HS-27A (cell line): ENCODE measurements around the gene LRCH3.

ENCODE experiments used
- DNase-seq: peaks from one replicate; pipeline ENCODE4 v3.0.0-alpha.2; 2012; ENCODE audit warnings: low read depth, missing footprints

The LRCH3 gene

GRCh38 chr3:197833930-197834715 is 43.1 kb downstream of the LRCH3 start:
- no peak for DNase-seq

- no peak for DNase-seq
Measured at GRCh38 chr3:197835509-197835908, 44.5 kb downstream of the LRCH3 start.

GRCh38 chr3:197836244-197836643 is 45.2 kb downstream of the LRCH3 start:
- no peak for DNase-seq

DNA sequence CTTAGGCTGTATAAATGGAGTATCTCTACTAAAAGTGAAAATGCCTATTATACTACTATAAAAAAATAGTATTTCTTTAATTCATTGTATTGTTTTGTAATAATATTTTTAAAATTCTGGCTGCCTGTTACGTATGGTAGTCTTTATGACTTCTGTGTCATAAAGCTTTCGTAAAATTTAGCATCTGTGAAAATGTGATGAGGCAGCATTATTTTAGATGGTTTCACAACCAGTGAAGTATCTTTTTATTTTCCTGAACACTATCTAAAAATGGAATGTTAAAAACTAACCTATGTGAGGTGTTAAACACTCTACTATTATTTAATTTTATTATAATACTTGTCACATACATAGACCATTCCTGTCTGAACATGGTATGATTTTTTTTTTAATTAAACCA is 46.2 kb downstream of the LRCH3 start:
- DNase-seq, result no peak

DNA sequence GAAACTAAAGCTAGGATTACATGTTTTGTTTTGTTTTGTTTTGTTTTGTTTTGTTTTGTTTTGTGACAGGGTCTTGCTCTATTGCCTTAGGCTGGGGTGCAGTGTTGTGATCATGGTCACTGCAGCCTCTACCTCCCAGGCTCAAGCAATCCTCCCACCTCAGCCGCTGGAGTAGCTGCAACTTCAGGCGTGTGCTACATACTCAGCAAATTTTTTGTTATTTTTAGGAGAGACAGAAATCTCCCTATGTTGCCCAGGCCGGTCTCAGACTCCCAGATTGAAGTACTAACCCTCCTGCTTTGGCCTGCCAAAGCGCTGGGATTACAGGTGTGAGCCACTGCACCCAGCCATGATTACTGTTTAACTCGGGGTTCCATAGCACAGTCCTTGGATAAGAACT is 50.7 kb downstream of the LRCH3 start:
- no peak for DNase-seq

- DNase-seq, result no peak
Measured at GRCh38 chr3:197846491-197846890, 55.4 kb downstream of the LRCH3 start.

DNA sequence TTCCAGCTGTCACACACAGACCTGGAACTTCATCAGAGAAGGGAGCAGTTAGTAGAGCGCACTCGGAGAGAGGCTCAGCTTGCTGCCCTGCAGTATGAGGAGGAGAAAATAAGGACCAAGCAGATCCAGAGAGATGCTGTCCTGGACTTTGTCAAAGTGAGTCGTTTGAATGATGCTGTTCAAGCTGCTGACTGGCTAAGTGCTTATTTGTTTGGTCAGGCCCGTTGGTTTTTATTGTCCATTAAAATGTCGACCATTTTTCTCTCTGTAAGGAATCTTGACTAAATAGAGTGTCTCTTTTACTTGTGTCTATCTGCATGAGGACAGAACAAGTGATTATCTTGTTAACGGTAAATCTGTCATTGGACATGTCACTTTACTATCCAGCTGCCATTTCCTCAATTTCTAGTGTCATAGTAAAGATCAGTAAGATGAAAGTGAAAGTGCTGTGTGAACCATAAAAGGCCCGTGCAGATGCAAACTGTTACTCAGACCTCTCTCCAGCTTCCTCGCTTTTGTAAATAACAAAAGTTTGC is 56.9 kb downstream of the LRCH3 start:
- no peak for DNase-seq

GRCh38 chr3:197854596-197855343 is 63.7 kb downstream of the LRCH3 start:
- DNase-seq, result peak; percentile 79

DNA sequence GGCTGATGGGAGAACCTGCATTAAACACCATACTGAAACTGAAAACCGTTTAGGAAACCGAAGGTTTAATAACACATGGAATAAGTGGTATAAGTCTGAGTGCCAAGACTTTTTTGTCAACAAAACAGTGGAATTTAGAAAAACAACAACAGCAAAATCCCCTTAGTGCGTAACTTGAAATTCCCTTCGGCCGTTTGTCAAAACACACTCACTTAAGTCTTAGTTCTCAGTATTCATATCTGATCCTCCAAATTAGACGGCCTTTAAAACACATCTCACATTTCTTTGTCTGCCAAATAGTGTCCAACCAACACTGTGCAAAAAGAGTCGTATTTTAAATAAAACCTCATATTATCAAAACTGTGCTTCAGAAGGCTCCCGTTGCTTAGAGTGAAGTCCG is 64.5 kb downstream of the LRCH3 start:
- DNase-seq, result no peak

GRCh38 chr3:197856199-197856816 is 65.3 kb downstream of the LRCH3 start:
- DNase-seq, result no peak

DNA sequence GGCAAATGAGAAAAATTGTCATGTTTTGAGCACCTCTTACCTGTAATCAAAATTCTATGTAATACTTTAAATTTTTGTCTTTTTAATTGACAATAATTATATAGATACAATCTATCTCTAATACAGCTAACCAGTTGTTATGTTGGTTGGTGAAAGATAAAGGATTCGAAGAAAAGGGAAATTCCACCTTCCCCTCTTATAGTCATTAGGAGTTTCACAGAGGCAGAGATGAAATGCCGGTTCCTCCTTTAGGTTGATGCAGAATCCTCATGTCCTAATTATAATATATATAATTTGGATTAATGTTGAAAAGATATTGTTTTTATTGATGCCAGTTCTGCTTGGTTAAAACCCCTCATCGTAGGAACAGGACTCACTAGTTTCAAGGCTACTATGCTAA is 67.1 kb downstream of the LRCH3 start:
- no peak for DNase-seq

DNA sequence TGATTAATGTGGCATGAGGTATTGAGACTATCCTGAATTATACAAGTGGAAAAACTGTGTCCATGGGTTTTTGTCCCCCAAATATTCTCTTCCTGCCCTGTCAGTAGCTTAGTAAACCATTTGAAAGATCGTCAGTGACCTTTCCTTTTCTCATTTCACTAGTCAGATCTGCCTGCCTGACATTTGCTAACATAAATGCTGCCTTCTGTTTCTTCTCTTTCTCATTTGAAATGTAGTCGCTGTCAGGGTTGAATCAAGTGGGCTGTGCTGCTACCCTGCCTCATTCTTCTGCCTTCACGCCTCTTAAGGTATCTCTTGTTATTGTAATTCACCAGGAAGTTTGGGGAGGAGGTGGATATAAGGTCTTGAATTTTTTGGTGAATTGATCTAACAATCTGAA is 67.5 kb downstream of the LRCH3 start:
- no peak for DNase-seq

DNA sequence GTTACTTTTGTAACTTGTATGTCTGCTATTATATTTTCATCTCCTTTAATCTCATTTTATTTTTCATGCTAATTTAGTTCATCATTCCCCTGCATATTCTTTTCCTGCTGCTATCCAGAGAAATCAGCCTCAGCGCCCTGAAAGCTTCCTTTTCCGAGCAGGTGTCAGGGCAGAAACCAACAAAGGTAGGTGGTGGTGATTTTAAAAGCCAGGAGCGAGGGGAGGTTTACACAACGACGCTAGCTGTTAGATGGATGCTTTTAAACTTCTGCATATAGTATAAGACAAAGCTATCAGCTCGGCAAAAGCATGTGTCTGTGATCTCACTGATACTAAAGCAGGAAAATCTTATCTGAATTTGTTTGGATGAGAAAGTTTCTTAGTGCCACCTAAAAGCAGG is 75.0 kb downstream of the LRCH3 start:
- DNase-seq, result no peak

GRCh38 chr3:197873329-197873728 is 82.3 kb downstream of the LRCH3 start:
- no peak for DNase-seq

- DNase-seq, result no peak
Measured at GRCh38 chr3:197874064-197874463, 83.0 kb downstream of the LRCH3 start.

GRCh38 chr3:197874653-197875052 is 83.6 kb downstream of the LRCH3 start:
- no peak for DNase-seq

GRCh38 chr3:197877902-197878301 is 86.8 kb downstream of the LRCH3 start:
- DNase-seq, result no peak

DNA sequence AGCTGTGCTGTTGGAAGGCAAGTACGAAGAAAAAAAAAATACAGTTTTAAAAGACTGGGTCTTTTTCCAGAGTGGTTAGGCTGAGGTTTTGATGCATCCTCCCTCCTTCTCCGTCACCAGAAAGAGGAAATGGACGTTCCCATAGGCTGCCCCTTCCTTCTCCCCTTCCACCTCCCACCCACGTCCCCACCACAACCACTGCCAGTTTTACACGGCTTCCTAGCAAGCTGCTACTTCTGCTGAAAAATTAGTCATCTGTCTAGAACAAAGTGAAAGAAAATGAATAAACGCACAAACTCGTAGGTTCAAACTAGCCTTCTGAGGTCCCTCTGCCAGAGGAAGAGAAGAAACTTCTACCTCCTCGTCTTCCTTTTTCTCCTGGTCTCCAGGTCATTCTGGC is 87.4 kb downstream of the LRCH3 start:
- no peak for DNase-seq

- DNase-seq, result no peak
Measured at GRCh38 chr3:197880491-197881269, 89.6 kb downstream of the LRCH3 start.

DNA sequence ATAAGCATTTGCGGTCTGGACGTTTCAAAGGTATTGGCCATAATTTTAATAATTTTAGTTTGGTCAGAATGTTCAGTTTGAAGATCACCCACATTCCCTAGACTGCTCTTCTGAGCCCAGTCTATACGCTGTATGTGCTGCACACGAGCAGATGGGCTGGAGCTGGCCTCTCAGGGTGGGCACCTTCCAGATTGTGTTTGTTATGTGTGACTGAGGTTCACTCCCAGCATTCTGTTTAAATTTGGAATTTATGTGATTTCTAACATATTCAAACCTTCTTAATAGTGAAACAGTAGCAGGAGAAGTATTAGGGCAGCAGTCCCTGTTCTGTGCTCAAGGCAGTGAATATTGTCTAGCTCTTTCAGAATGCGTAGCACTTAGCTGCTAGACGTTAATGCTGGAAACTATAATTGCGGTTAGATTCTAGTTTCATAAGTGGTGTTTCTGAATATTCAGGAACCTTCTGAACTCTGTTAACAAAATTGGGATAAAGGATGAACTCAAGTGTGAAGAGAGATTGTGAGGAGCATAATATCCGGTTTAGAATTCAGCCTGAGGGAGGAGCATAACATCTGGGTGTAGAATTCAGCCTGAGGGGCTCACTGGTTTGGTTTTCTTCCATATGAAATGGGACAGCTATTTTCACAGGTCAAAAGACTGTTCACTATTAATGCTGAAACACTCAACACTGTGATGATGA is 90.4 kb downstream of the LRCH3 start:
- no peak for DNase-seq

DNA sequence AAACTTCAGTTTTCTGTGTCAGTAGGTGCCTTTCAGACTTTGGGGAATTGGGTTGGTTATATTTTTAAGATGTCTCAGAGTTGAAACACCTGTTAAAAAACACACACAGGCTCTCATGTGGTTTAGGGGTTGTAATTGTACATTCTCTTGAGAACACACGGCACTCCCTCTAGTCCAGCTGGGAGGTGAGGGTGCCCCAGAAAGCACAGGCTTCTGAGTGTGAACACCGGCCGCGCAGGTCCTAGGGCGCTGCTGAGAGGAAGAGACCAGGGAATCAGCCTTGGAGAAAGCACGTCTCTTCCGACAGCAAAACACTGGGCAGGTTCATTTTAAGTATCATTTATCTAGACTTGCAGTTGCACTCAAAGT is 90.9 kb downstream of the LRCH3 start:
- no peak for DNase-seq

GRCh38 chr3:197882586-197882985 is 91.5 kb downstream of the LRCH3 start:
- DNase-seq, result no peak
